NCI-H1436 treated with DMSO at 0.1 percent for 48 hours (cell line): ENCODE data around the gene TMEM72.

Experiments
- DNase-seq: peaks from one replicate; lab custom pipeline; 2025; lab: John Stamatoyannopoulos, UW

TMEM72 gene

GRCh38 chr10:44921061-44921460 lies 9.9 kb downstream of the TMEM72 start:
- DNase-seq: no peak

GRCh38 chr10:44921506-44921905 lies 10.4 kb downstream of the TMEM72 start:
- DNase-seq: no peak

GRCh38 chr10:44922021-44922420 lies 10.9 kb downstream of the TMEM72 start:
- no peak for DNase-seq

GRCh38 chr10:44922796-44923545 lies 11.8 kb downstream of the TMEM72 start:
- no peak for DNase-seq

GRCh38 chr10:44923611-44924010 lies 12.5 kb downstream of the TMEM72 start:
- no peak for DNase-seq

GRCh38 chr10:44924261-44925040 lies 13.3 kb downstream of the TMEM72 start:
- no peak for DNase-seq

- peak; percentile 50 for DNase-seq
Observed at GRCh38 chr10:44925224-44925623, 14.1 kb downstream of the TMEM72 start.

GRCh38 chr10:44925811-44926750 lies 14.9 kb downstream of the TMEM72 start:
- DNase-seq: no peak

GRCh38 chr10:44926751-44927351 lies 15.7 kb downstream of the TMEM72 start:
- no peak for DNase-seq

GRCh38 chr10:44927352-44927751 lies 16.2 kb downstream of the TMEM72 start:
- DNase-seq: no peak

- no peak for DNase-seq
Observed at GRCh38 chr10:44928462-44928861, 17.3 kb downstream of the TMEM72 start.

- no peak for DNase-seq
Observed at GRCh38 chr10:44929356-44930255, 18.5 kb downstream of the TMEM72 start.

GRCh38 chr10:44930904-44931620 lies 19.9 kb downstream of the TMEM72 start:
- DNase-seq: no peak

GRCh38 chr10:44931621-44932516 lies 20.7 kb downstream of the TMEM72 start:
- DNase-seq: no peak

GRCh38 chr10:44932517-44933450 lies 21.6 kb downstream of the TMEM72 start:
- DNase-seq: no peak

- DNase-seq: no peak
Observed at GRCh38 chr10:44933451-44934321, 22.5 kb downstream of the TMEM72 start.
